ENCODE results near the gene DMD. TPM values are rescaled to one million over a fixed set of nuclear protein-coding genes. Genes with fewer than 3 reads are reported as not detected.

DMD gene
- total and polyA plus RNA-seq, 8 donors, result 6.8 to 117 (median 44.2) TPM

- intact Hi-C loops (cut with DNase I; ENCODE audit: low total_unique reads), result no loop called here
- TF ChIP-seq EP300 (IDR thresholded peaks at IDR 0.05) (no peak), POLR2AphosphoS5 (IDR thresholded peaks at IDR 0.05) (no peak), POLR2A (IDR thresholded peaks at IDR 0.05) (no peak)
- TF ChIP-seq, protein P1, sequence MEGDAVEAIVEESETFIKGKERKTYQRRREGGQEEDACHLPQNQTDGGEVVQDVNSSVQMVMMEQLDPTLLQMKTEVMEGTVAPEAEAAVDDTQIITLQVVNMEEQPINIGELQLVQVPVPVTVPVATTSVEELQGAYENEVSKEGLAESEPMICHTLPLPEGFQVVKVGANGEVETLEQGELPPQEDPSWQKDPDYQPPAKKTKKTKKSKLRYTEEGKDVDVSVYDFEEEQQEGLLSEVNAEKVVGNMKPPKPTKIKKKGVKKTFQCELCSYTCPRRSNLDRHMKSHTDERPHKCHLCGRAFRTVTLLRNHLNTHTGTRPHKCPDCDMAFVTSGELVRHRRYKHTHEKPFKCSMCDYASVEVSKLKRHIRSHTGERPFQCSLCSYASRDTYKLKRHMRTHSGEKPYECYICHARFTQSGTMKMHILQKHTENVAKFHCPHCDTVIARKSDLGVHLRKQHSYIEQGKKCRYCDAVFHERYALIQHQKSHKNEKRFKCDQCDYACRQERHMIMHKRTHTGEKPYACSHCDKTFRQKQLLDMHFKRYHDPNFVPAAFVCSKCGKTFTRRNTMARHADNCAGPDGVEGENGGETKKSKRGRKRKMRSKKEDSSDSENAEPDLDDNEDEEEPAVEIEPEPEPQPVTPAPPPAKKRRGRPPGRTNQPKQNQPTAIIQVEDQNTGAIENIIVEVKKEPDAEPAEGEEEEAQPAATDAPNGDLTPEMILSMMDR (IDR thresholded peaks at IDR 0.05), result no peak
- 72 to 89% (median 81%) methylated on average over 4 of the region's 4 CpGs for WGBS, 5 donors
- Histone ChIP-seq H3K4me3 (no peak overlapping the region), H3K27me3 (no peaks in the 10 kb centered on the region), H3K9me3 (no peaks in the 10 kb centered on the region), H3K4me1 (no peaks in the 10 kb centered on the region), H3K36me3 (no peaks in the 10 kb centered on the region), H3K27ac (no peak overlapping the region)
- no peak for DNase-seq
Observed at GRCh38 chrX:32392655-32393054, 818.7 kb downstream of the DMD start.

DNA sequence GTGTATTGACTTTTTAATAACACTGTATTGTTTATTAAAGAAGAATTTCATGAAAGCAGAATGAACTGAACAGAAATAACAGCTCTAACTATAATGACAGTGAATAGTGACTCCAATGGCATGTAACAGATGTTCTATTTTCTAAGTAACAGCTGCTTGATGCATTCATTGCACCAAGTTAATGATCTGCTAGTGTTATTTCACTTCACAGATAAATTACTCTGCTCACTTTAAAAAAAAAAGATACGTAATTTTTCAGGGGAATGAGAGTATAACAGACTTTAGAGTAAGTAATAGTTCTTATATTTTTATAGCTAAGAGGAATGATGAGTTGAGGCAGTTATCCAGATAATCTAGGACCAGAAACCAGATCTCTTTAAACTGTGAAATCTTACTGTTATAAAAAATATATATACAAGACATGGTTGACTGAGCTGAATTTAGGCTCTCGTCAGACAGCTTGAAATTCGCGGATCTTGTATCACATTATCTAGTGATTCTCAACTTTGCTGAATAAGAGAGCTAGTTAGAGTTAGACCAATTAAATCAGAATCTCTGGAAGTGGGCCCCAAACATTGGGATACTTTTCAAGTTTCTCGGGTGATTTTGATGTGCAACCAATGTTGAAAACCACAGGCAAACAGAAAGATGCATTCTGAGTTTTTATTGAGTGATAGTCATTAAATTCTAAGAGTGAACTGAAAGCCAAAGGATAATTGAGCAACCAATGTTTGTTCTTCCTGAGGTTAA lies 840.7 kb downstream of the DMD start:
- no peaks in the 10 kb centered on the region for H3K36me3 ChIP-seq
- no peak for DNase-seq
- no peaks in the 10 kb centered on the region for H3K9me3 ChIP-seq
- H3K27me3 ChIP-seq, result no peaks in the 10 kb centered on the region
- 65 to 79% (median 73%) methylated on average over 5 of the region's 5 CpGs for WGBS, 5 donors
- no peaks in the 10 kb centered on the region for H3K4me1 ChIP-seq
- H3K27ac ChIP-seq, result no peak overlapping the region
- H3K4me3 ChIP-seq, result no peak overlapping the region
- TF ChIP-seq EP300 (IDR thresholded peaks at IDR 0.05), result no peak
- TF ChIP-seq POLR2A (IDR thresholded peaks at IDR 0.05), result no peak
- no peak for TF ChIP-seq POLR2AphosphoS5 (IDR thresholded peaks at IDR 0.05)
- TF ChIP-seq, protein P1 (IDR thresholded peaks at IDR 0.05), result no peak
- intact Hi-C loops (cut with DNase I; ENCODE audit: low total_unique reads), result no loop called here

DNA sequence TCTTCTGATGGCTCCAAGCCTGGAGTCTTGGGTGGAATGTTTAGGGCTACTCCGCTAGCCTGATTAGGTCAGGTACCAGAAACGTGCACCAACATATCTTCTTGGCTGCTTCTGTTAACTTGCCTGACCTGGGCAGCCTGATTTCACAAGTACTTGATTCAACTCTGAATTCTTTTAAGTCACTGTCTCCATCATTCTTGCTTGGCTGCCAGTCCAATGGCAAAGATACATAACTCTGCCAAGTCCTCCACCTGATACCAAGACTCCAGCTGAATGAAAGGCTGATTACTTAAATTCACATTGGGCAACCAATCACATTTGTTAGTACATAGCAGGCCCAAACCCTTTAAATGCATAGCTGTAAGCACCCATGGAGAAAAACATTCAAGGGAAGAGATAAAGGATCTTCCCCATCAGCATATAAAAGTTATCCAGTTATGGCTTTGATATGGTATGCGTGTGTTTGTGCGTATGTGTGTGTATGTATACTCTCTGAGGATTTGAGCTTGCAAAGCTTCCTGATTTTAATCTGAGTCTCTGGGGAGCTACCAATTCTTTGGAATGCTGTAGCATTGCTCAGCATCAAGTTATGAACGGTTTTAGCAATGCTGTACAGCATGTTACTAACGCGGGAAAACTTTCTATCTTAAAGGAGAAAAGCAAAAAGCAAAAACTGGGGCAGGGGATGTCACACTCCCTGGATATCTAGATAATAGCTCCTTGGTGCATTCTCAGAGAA lies 917.2 kb downstream of the DMD start:
- H3K4me3 ChIP-seq, result no peak overlapping the region
- no peaks in the 10 kb centered on the region for H3K27me3 ChIP-seq
- H3K27ac ChIP-seq, result no peak overlapping the region
- WGBS, 5 donors, result 66 to 80% (median 71%) methylated on average over 7 of the region's 7 CpGs
- TF ChIP-seq EP300 (IDR thresholded peaks at IDR 0.05) (no peak), POLR2AphosphoS5 (IDR thresholded peaks at IDR 0.05) (no peak), POLR2A (IDR thresholded peaks at IDR 0.05) (no peak)
- TF ChIP-seq, protein P1 (IDR thresholded peaks at IDR 0.05), result no peak
- no peaks in the 10 kb centered on the region for H3K36me3 ChIP-seq
- no peak for DNase-seq
- intact Hi-C loops (cut with DNase I; ENCODE audit: low total_unique reads), result no loop called here
- no peaks in the 10 kb centered on the region for H3K9me3 ChIP-seq
- H3K4me1 ChIP-seq, result no peaks in the 10 kb centered on the region

- WGBS, 5 donors, result 23 to 54% (median 41%) methylated on average over 3 of the region's 3 CpGs
- peak in 1 of 3 donors; percentile 22 for TF ChIP-seq POLR2AphosphoS5 (IDR thresholded peaks at IDR 0.05)
- no peak for TF ChIP-seq EP300 (IDR thresholded peaks at IDR 0.05)
- intact Hi-C loops (cut with DNase I; ENCODE audit: low total_unique reads), result no loop called here
Observed at GRCh38 chrX:32289356-32289755, 922.0 kb downstream of the DMD start.

More at GRCh38 chrX:32289356-32289755, 922.0 kb downstream of the DMD start:
- DNase-seq, result no peak
- Histone ChIP-seq H3K4me3 (no peak overlapping the region), H3K36me3 (no peaks in the 10 kb centered on the region), H3K27me3 (no peaks in the 10 kb centered on the region), H3K4me1 (no peaks in the 10 kb centered on the region), H3K9me3 (no peaks in the 10 kb centered on the region), H3K27ac (no peak overlapping the region)
